K562 (cell line): Measurements from ENCODE around the gene SRPRA. TPM values are rescaled to one million over a fixed set of nuclear protein-coding genes. Genes with fewer than 3 reads are reported as not detected.
A peak's percentile ranks its signal among the peaks of the same experiment; 100 is the strongest.

Experiments used
- CEBPB ChIP-seq: fragments of 450-650 bp; IDR thresholded peaks from 2 replicates; pipeline ENCODE4 v1.6.1; 2016; ENCODE audit warnings: missing genetic modification characterization, missing compliant biosample characterization
- E2F6 ChIP-seq, 2 experiments: IDR thresholded peaks; 2 replicates each; pipeline ENCODE4 v1.6.1; 2011; ENCODE audit warnings: borderline replicate concordance in 1 of 2, control low read depth in 1 of 2, low read depth in 1 of 2, low read length in 1 of 2, mild to moderate bottlenecking in 1 of 2, mixed read lengths in 1 of 2, moderate library complexity in 1 of 2; ENCODE audit not compliant: insufficient read depth in 1 of 2, insufficient read length in 1 of 2, poor library complexity in 1 of 2, severe bottlenecking in 1 of 2; ENCODE audit errors: extremely low read depth in 1 of 2
- EZH2 ChIP-seq: IDR thresholded peaks from 2 replicates; pipeline ENCODE4 v1.6.1; 2012; ENCODE audit warnings: low read depth, mild to moderate bottlenecking, inconsistent platforms, low read length, borderline replicate concordance
- MTF1 ChIP-seq: fragments of 250-450 bp; sonication (Bioruptor Pico); IDR thresholded peaks from 2 replicates; pipeline ENCODE4 v1.9.0; 2021; ENCODE audit warnings: moderate library complexity, mild to moderate bottlenecking, inconsistent platforms, borderline replicate concordance
- NCOA2 ChIP-seq, 2 experiments: fragments of 450-650 bp; IDR thresholded peaks; 2 replicates each; pipeline ENCODE4 v1.6.1; 2018; ENCODE audit warnings: mild to moderate bottlenecking in 2 of 2, moderate library complexity in 1 of 2; ENCODE audit not compliant: partially characterized antibody in 2 of 2
- NFRKB ChIP-seq: fragments of 450-650 bp; IDR thresholded peaks from 2 replicates; pipeline ENCODE4 v1.6.1; 2016; ENCODE audit warnings: low read depth
- PPARD ChIP-seq: fragments of 250-450 bp; sonication (Bioruptor Pico); IDR thresholded peaks from 2 replicates; pipeline ENCODE4 v1.8.0; 2022; ENCODE audit warnings: inconsistent platforms, mild to moderate bottlenecking, moderate library complexity
- RAD21 ChIP-seq, 2 experiments: fragments of 250-450 bp in 1 of 2; fragments of 450-650 bp in 1 of 2; sonication (Bioruptor Pico) in 1 of 2; formaldehyde crosslinking in 1 of 2; IDR thresholded peaks in 1 of 2; conservative IDR thresholded peaks in 1 of 2; 2 replicates each; pipeline versions ENCODE4 v1.4.0 to v1.8.0; 2020 to 2022; ENCODE audit warnings: mild to moderate bottlenecking in 2 of 2, moderate library complexity in 1 of 2
- SMAD1 ChIP-seq: fragments of 150-350 bp; IDR thresholded peaks from 2 replicates; pipeline ENCODE4 v1.6.1; 2014; ENCODE audit warnings: low read length, low read depth; ENCODE audit not compliant: partially characterized antibody
- SRSF3 ChIP-seq: fragments of 200-400 bp; formaldehyde crosslinking; IDR thresholded peaks from 2 replicates; pipeline ENCODE4 v1.6.1; 2016; ENCODE audit warnings: mild to moderate bottlenecking, low read length, moderate library complexity; ENCODE audit not compliant: insufficient read depth
- STAT5B ChIP-seq: fragments of 250-450 bp; sonication (Bioruptor Pico); IDR thresholded peaks from 2 replicates; pipeline ENCODE4 v1.8.0; 2021; ENCODE audit warnings: mild to moderate bottlenecking, inconsistent platforms
- XRCC5 ChIP-seq: fragments of 200-400 bp; formaldehyde crosslinking; IDR thresholded peaks from 2 replicates; pipeline ENCODE4 v1.6.1; 2017; ENCODE audit warnings: low read depth, mild to moderate bottlenecking, low read length
- ZKSCAN3 ChIP-seq: fragments of 250-450 bp; sonication (Bioruptor Pico); IDR thresholded peaks from 2 replicates; pipeline ENCODE4 v1.4.0; 2020
- ZNF175 ChIP-seq: fragments of 200-800 bp; sonication (Bioruptor generic); IDR thresholded peaks from 2 replicates; pipeline ENCODE4 v1.6.1; 2016; ENCODE audit warnings: low read depth, mild to moderate bottlenecking, missing genetic modification characterization, missing compliant biosample characterization
- ZNF277 ChIP-seq: fragments of 250-450 bp; sonication (Bioruptor Pico); IDR thresholded peaks from 2 replicates; pipeline ENCODE4 v1.8.0; 2022; ENCODE audit warnings: inconsistent platforms, mild to moderate bottlenecking, moderate library complexity, borderline replicate concordance
- ZNF407 ChIP-seq: fragments of 450-650 bp; IDR thresholded peaks from 2 replicates; pipeline ENCODE4 v1.6.1; 2016; ENCODE audit warnings: low read depth
- polyA plus RNA-seq, 8 experiments: library from polyadenylated mRNA; depleted of rRNA in 4 of 8; stranded (reverse) in 5 of 8; unstranded in 3 of 8; fragments of >200 nt; fragmentation: Nextera tagmentation in 2 of 8; fragmentation: Illumina TruSeq in 1 of 8; extraction: Ambion mirVana in 2 of 8; extraction: Trizol in 1 of 8; gene quantifications; 2 replicates each; pipeline versions ENCODE4 v1.2.1 to v1.2.3, GENCODE V29; 2011 to 2014; ENCODE audit warnings: inconsistent platforms in 1 of 8, missing spikeins in 1 of 8
- total RNA-seq, 7 experiments: library from RNA; depleted of rRNA in 6 of 7; stranded (reverse); fragments of >200 nt in 6 of 7; fragmentation: Illumina TruSeq in 2 of 7; extraction: Trizol in 2 of 7; gene quantifications; 2 replicates each; pipeline versions ENCODE4 v1.2.1 to v1.2.3, GENCODE V29; 2011 to 2021; ENCODE audit warnings: low replicate concordance in 1 of 7

Gene SRPRA
- total and polyA plus RNA-seq, 9 of the 15 experiments (the other 6 are each of a cell fraction or from before 2014, with no cell fraction given): 33.5 to 124 (median 80.0) TPM

- TF ChIP-seq SMAD1 (no peak), PPARD (CRISPR knock-in tag) (no peak), NCOA2 (IDR thresholded peaks at IDR 0.05; ENCODE audit: partially characterized antibody in 2 of 2) (no peak), E2F6 (IDR thresholded peaks at IDR 0.05; ENCODE audit: borderline replicate concordance in 1 of 2, extremely low read depth in 1 of 2, insufficient read depth in 1 of 2, insufficient read length in 1 of 2, low read depth in 1 of 2, low read length in 1 of 2, poor library complexity in 1 of 2, severe bottlenecking in 1 of 2) (peak; percentile 81), ZNF277 (no peak), EZH2 (no peak), STAT5B (no peak), RAD21 (CRISPR knock-in tag; conservative IDR thresholded peaks at IDR 0.05 in 1 of 2, IDR thresholded peaks at IDR 0.05 in 1 of 2) (peak in 1 of 2 experiments; percentile 13; a peak in 1 of 4 replicates), SRSF3 (peak; percentile 71; the same call in 1 of the 2 replicates), XRCC5 (peak; percentile 28; the same call in 1 of the 2 replicates), ZNF407 (no peak; the same call in 1 of the 2 replicates), ZKSCAN3 (no peak), CEBPB (tag) (no peak), ZNF175 (no peak), MTF1 (CRISPR knock-in tag) (no peak), NFRKB (peak; percentile 90)
Measured at GRCh38 chr11:126303623-126304456, 35.1 kb upstream of the SRPRA start, which contains the start of gene DCPS (continued).
